T-helper 2 cell treated with Interferon-gamma antibody and Interleukin-4, amounts not matched to agents 5 μg/mL and 100 μg/mL, for 36 hours (primary cell): ENCODE results near the gene CFAP43.
A peak's percentile ranks its signal among the peaks of the same experiment; 100 is the strongest.

ENCODE experiments used
- DNase-seq: peaks from one replicate; pipeline ENCODE4 v3.0.0; 2021; ENCODE audit warnings: low spot score
- H3K27ac Mint-ChIP-seq: one replicate; pipeline ENCODE4 v1.8.0; 2021; ENCODE audit warnings: mild to moderate bottlenecking, mixed read lengths
- H3K27me3 Mint-ChIP-seq: one replicate; pipeline ENCODE4 v1.8.0; 2021; ENCODE audit warnings: low read depth, mixed read lengths
- H3K36me3 Mint-ChIP-seq: one replicate; pipeline ENCODE4 v1.8.0; 2021; ENCODE audit warnings: low read depth, mixed read lengths
- H3K4me1 Mint-ChIP-seq: one replicate; pipeline ENCODE4 v1.8.0; 2021; ENCODE audit warnings: low read depth, mixed read lengths
- H3K4me3 Mint-ChIP-seq: one replicate; pipeline ENCODE4 v1.8.0; 2022; ENCODE audit warnings: mild to moderate bottlenecking, moderate library complexity, mixed read lengths
- H3K9me3 Mint-ChIP-seq: one replicate; pipeline ENCODE4 v1.8.0; 2021; ENCODE audit warnings: mixed read lengths

The CFAP43 gene, protein sequence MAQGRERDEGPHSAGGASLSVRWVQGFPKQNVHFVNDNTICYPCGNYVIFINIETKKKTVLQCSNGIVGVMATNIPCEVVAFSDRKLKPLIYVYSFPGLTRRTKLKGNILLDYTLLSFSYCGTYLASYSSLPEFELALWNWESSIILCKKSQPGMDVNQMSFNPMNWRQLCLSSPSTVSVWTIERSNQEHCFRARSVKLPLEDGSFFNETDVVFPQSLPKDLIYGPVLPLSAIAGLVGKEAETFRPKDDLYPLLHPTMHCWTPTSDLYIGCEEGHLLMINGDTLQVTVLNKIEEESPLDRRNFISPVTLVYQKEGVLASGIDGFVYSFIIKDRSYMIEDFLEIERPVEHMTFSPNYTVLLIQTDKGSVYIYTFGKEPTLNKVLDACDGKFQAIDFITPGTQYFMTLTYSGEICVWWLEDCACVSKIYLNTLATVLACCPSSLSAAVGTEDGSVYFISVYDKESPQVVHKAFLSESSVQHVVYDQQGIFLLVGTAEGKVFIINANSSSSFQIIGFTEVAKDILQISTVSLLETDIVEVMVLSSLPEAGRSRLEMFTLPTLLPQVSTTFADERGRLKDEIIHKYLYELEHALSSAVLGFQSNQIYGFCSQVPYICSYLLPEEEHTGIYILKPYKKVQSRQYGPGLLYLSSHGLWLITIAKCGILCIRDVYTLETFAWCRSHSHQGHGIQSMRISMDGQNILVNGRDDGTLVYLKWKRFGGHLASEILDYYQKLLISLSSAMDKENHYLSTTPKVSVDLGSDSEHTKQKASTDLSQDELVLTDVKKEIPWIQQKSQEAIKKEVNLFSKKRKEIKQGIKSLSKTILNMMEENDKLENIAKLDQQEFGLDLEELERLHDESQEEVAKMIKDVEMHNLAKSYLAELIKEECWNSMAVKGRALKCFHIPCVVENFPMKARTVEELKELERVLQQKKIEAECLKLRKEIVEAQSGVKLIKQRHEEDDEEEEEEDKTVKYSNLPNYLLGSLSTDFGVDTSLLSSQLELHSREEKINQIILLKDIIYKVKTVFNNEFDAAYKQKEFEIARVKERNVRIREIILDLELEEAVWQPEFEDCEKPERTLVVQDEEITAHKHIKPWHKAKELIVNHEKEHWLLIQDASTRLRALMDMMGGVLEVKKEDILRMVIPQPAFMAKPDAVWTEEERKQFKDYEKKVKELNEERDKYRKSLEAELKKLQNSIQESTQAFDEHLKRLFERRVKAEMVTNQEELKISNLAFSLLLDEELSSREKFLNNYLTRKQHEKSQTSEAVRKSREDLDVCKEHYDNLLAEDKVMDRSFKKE (N-terminal part only)

DNA sequence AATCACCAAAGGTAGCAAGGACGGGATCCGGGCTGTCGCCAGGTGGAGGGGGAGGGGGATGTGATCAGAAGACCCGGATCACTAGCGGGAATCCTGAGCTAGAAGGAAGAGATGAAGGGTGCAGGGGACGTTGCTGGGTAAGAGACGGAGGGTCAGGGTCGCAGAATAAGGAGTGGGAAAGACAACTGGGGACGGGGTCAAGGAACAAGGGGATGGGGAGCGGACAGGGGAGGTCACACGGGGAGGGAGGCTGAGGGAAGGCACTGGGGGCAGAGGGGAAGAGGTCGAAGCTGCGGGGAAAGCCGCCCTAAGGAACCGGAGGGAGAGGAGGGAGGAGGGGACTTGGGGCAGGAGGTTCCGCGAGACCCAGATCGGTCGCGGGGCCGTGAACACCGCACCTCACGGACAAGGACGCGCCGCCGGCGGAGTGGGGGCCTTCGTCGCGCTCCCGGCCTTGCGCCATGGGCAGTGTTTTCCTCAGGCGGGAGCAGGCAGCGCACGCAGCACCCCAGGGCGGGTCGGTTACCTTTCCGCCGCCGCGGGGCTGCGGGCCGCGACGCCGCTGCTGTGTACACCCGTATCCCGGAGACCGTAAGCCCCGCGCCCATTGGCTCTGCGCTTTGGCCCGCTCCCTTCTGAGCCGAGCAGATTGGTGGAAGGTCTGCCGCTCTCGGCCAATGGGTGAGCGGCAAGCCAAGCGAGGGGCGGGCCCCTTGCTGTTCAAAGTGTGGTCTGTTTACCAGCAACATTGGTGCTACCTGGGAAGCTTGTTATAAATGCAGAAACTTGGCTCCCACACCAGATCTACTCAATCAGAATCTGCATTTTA is at the start of gene CFAP43:
Gene CFAP43, minus strand, starts transcription at position 581 of the 829 bp plus-strand sequence. Its CDS starts 118 bp downstream, at position 463.
- Mint-ChIP-seq H3K27me3 (peaks cover 32% of the 10 kb centered on the region), H3K36me3 (no peaks in the 10 kb centered on the region), H3K4me3 (peak within 1 kb of the TSS; percentile 90), H3K4me1 (peaks cover 7% of the 10 kb centered on the region), H3K9me3 (peaks cover 16% of the 10 kb centered on the region), H3K27ac (peak within 1 kb of the TSS; percentile 67)
- peak; percentile 98 for DNase-seq

DNA sequence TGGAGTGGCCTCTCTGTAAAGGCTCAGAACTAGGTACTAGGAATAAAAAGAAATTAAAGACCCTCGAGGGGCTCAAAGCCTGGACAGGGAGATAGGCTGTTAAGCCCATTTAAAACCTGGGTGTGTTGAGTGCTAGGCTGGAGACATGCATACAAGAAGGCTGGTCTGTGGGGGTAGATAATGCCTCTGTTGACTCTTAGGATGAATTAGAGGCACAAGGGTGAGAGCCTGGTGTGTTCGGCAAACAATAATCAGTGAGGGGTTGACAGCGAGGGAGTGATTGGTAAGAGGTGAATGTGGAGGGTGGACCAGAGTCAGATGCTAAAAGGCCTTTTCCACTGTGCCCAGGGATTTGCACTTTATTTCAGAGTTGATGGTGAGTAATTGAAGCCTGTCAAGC is 49.5 kb upstream of the CFAP43 start:
- no peaks in the 10 kb centered on the region for H3K9me3 Mint-ChIP-seq
- H3K27ac Mint-ChIP-seq: no peak overlapping the region
- no peaks in the 10 kb centered on the region for H3K36me3 Mint-ChIP-seq
- DNase-seq: no peak
- H3K27me3 Mint-ChIP-seq: peaks cover 28% of the 10 kb centered on the region
- H3K4me3 Mint-ChIP-seq: no peak overlapping the region
- no peaks in the 10 kb centered on the region for H3K4me1 Mint-ChIP-seq

- Mint-ChIP-seq H3K9me3 (no peaks in the 10 kb centered on the region), H3K27ac (no peak overlapping the region), H3K27me3 (peaks cover 34% of the 10 kb centered on the region), H3K4me1 (peaks cover 2% of the 10 kb centered on the region), H3K4me3 (no peak overlapping the region), H3K36me3 (no peaks in the 10 kb centered on the region)
- no peak for DNase-seq
These were observed 47.5 kb upstream of the CFAP43 start for GRCh38 chr10:104279550-104280259.

- DNase-seq: no peak
- Mint-ChIP-seq H3K9me3 (no peaks in the 10 kb centered on the region), H3K27me3 (peaks cover 29% of the 10 kb centered on the region), H3K4me1 (peaks cover 2% of the 10 kb centered on the region), H3K4me3 (no peak overlapping the region), H3K36me3 (no peaks in the 10 kb centered on the region), H3K27ac (no peak overlapping the region)
These were observed 45.6 kb upstream of the CFAP43 start for GRCh38 chr10:104277785-104278184.

DNA sequence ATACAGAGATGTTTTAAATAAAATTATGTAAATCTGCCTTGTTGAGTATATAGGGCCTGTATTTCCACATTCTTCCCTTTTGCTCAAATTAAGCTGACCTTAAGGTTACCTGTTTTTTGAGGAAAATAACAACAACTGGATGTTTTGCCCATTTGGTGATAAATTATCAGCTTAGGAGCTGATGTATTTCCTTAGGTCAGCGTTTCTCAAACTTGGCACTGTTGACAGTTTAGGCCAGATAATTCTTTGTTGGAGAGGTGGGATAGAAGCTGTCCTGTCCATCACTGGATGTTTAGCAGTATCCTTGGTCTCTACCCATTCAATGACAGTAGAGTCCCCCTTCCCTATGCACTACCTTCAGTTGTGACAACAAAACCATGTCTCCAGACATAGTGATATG is 44.0 kb upstream of the CFAP43 start:
- H3K4me3 Mint-ChIP-seq: no peak overlapping the region
- H3K9me3 Mint-ChIP-seq: no peaks in the 10 kb centered on the region
- DNase-seq: no peak
- peaks cover 20% of the 10 kb centered on the region for H3K27me3 Mint-ChIP-seq
- H3K4me1 Mint-ChIP-seq: peaks cover 2% of the 10 kb centered on the region
- no peak overlapping the region for H3K27ac Mint-ChIP-seq
- H3K36me3 Mint-ChIP-seq: no peaks in the 10 kb centered on the region

- peaks cover 17% of the 10 kb centered on the region for H3K27me3 Mint-ChIP-seq
- peak overlapping the region; percentile 18 for H3K4me3 Mint-ChIP-seq
- no peaks in the 10 kb centered on the region for H3K36me3 Mint-ChIP-seq
- peaks cover 2% of the 10 kb centered on the region for H3K4me1 Mint-ChIP-seq
- no peak overlapping the region for H3K27ac Mint-ChIP-seq
- DNase-seq: peak; percentile 37
- no peaks in the 10 kb centered on the region for H3K9me3 Mint-ChIP-seq
These were observed 42.9 kb upstream of the CFAP43 start for GRCh38 chr10:104274762-104275721.

DNA sequence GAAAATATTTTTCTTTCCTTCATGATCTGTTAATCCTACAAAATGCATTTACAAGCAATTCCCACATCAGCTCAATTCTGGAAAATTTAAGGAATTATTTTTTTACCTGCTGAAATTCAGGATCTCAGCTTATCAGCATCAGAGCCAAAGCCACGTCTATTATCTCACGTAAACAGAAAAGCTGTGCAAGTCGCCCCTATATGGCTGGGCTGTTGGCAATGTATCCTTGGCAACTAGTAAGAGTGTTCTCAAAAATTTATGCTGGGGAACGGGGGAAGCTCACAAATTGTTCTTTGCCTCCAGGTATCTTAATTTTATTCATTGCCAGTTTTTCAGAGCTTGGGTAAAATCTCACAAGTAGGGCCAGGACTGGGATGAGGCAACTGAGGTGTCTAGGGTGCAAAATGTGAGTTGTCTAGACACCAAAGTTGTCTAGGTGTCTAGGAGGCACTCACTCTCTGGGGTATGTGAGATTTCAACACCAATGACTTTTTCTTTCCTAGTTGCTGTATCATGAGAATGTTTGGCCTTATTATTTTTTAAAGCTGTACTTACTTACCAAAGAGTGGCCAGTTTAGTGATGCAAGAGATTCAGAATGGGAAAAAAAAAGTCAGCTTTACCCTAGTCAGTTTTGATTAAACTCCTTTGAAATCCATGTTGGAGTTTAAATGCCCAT is 41.9 kb upstream of the CFAP43 start:
- Mint-ChIP-seq H3K4me1 (peaks cover 4% of the 10 kb centered on the region), H3K27ac (no peak overlapping the region), H3K4me3 (no peak overlapping the region), H3K36me3 (no peaks in the 10 kb centered on the region), H3K27me3 (peaks cover 14% of the 10 kb centered on the region), H3K9me3 (no peaks in the 10 kb centered on the region)
- no peak for DNase-seq

GRCh38 chr10:104273286-104273685 is 41.1 kb upstream of the CFAP43 start:
- Mint-ChIP-seq H3K4me1 (peaks cover 5% of the 10 kb centered on the region), H3K4me3 (no peak overlapping the region), H3K36me3 (peaks cover 6% of the 10 kb centered on the region), H3K27me3 (peaks cover 14% of the 10 kb centered on the region), H3K27ac (no peak overlapping the region), H3K9me3 (no peaks in the 10 kb centered on the region)
- no peak for DNase-seq

- Mint-ChIP-seq H3K4me1 (peaks cover 30% of the 10 kb centered on the region), H3K27ac (peak within 1 kb of the TSS; percentile 91), H3K27me3 (no peaks in the 10 kb centered on the region), H3K36me3 (peaks cover 39% of the 10 kb centered on the region), H3K9me3 (no peaks in the 10 kb centered on the region), H3K4me3 (peak within 1 kb of the TSS; percentile 93)
- peak; percentile 99 for DNase-seq
These were observed 36.8 kb upstream of the CFAP43 start, which contains the start of gene GSTO2 for GRCh38 chr10:104268713-104269645. Gene GSTO2 (plus strand): TSS chr10:104269184. CDS start chr10:104274916, 5,732 bp downstream.

DNA sequence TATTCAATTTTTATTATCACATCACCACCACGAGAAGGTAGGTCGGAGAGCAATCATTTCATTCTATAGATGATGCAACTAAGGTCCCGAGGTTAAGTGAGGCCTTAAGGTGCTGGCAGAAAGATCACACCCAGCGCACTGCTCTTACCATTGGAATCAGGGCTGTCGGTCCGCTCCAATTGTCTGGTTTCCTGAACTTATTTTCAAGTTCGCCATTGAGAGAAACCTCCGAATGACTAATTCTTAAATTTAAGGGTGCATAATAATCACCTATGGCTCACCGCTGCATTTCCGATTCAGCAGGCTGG is 36.2 kb upstream of the CFAP43 start:
- H3K27ac Mint-ChIP-seq: peak overlapping the region; percentile 91
- H3K4me1 Mint-ChIP-seq: peaks cover 33% of the 10 kb centered on the region
- H3K36me3 Mint-ChIP-seq: peaks cover 42% of the 10 kb centered on the region
- H3K27me3 Mint-ChIP-seq: no peaks in the 10 kb centered on the region
- DNase-seq: no peak
- H3K4me3 Mint-ChIP-seq: peak overlapping the region; percentile 93
- H3K9me3 Mint-ChIP-seq: no peaks in the 10 kb centered on the region
